ENCODE measurements around the gene AXDND1. TPM values are rescaled to one million over a fixed set of nuclear protein-coding genes. Genes with fewer than 3 reads are reported as not detected.
"Not testable (repeated sequence)": the region's sequence is repeated elsewhere in the genome, so short reads cannot be mapped to it uniquely, and the experiment has no call there.

AXDND1 gene
- polyA plus RNA-seq, 2 donors: not detected

- not testable (repeated sequence) for H3K4me1 ChIP-seq (ENCODE audit: control insufficient read depth in 2 of 2, insufficient read depth in 2 of 2, low read length in 1 of 2); H3K27me3 ChIP-seq (ENCODE audit: control insufficient read depth in 1 of 2, insufficient read depth in 2 of 2, low read length in 2 of 2); H3K9me3 ChIP-seq (ENCODE audit: control insufficient read depth in 2 of 2, insufficient read depth in 1 of 2, low read depth in 1 of 2, low read length in 1 of 2); H3K36me3 ChIP-seq (ENCODE audit: control insufficient read depth in 2 of 2, insufficient read depth in 2 of 2, low read length in 1 of 2); H3K27ac ChIP-seq (ENCODE audit: low read depth in 2 of 2, low read length in 1 of 2); H3K4me3 ChIP-seq (ENCODE audit: low read depth in 1 of 2, low read length in 2 of 2)
- WGBS, 2 donors: 70 to 83% methylated on average over 1 of the region's 3 CpGs
Measured at GRCh38 chr1:179417760-179418159, 52.0 kb downstream of the AXDND1 start.

- H3K27ac ChIP-seq (ENCODE audit: low read depth in 2 of 2, low read length in 1 of 2); H3K27me3 ChIP-seq (ENCODE audit: control insufficient read depth in 1 of 2, insufficient read depth in 2 of 2, low read length in 2 of 2); H3K4me1 ChIP-seq (ENCODE audit: control insufficient read depth in 2 of 2, insufficient read depth in 2 of 2, low read length in 1 of 2); H3K9me3 ChIP-seq (ENCODE audit: control insufficient read depth in 2 of 2, insufficient read depth in 1 of 2, low read depth in 1 of 2, low read length in 1 of 2); H3K4me3 ChIP-seq (ENCODE audit: low read depth in 1 of 2, low read length in 2 of 2); H3K36me3 ChIP-seq (ENCODE audit: control insufficient read depth in 2 of 2, insufficient read depth in 2 of 2, low read length in 1 of 2): not testable (repeated sequence)
- WGBS, 2 donors: 92 to 95% methylated on average over 13 to 25 of the region's 32 CpGs
Measured at GRCh38 chr1:179418706-179419105, 52.9 kb downstream of the AXDND1 start.

- Histone ChIP-seq H3K36me3 (ENCODE audit: control insufficient read depth in 2 of 2, insufficient read depth in 2 of 2, low read length in 1 of 2) (no peaks in the 10 kb centered on the region), H3K9me3 (ENCODE audit: control insufficient read depth in 2 of 2, insufficient read depth in 1 of 2, low read depth in 1 of 2, low read length in 1 of 2) (no peaks in the 10 kb centered on the region), H3K4me1 (ENCODE audit: control insufficient read depth in 2 of 2, insufficient read depth in 2 of 2, low read length in 1 of 2) (no peaks in the 10 kb centered on the region), H3K27me3 (ENCODE audit: control insufficient read depth in 1 of 2, insufficient read depth in 2 of 2, low read length in 2 of 2) (no peaks in the 10 kb centered on the region), H3K4me3 (ENCODE audit: low read depth in 1 of 2, low read length in 2 of 2) (no peak overlapping the region), H3K27ac (ENCODE audit: low read depth in 2 of 2, low read length in 1 of 2) (no peak overlapping the region)
- WGBS, 2 donors: 96 to 97% methylated on average over 2 of the region's 2 CpGs
Measured at GRCh38 chr1:179424610-179425009, 58.8 kb downstream of the AXDND1 start.

GRCh38 chr1:179425186-179425585 is 59.4 kb downstream of the AXDND1 start:
- Histone ChIP-seq H3K9me3 (ENCODE audit: control insufficient read depth in 2 of 2, insufficient read depth in 1 of 2, low read depth in 1 of 2, low read length in 1 of 2) (no peaks in the 10 kb centered on the region), H3K36me3 (ENCODE audit: control insufficient read depth in 2 of 2, insufficient read depth in 2 of 2, low read length in 1 of 2) (no peaks in the 10 kb centered on the region), H3K27me3 (ENCODE audit: control insufficient read depth in 1 of 2, insufficient read depth in 2 of 2, low read length in 2 of 2) (no peaks in the 10 kb centered on the region), H3K4me1 (ENCODE audit: control insufficient read depth in 2 of 2, insufficient read depth in 2 of 2, low read length in 1 of 2) (no peaks in the 10 kb centered on the region), H3K27ac (ENCODE audit: low read depth in 2 of 2, low read length in 1 of 2) (no peak overlapping the region), H3K4me3 (ENCODE audit: low read depth in 1 of 2, low read length in 2 of 2) (no peak overlapping the region)

GRCh38 chr1:179437171-179437570 is 71.4 kb downstream of the AXDND1 start:
- Histone ChIP-seq H3K27me3 (ENCODE audit: control insufficient read depth in 1 of 2, insufficient read depth in 2 of 2, low read length in 2 of 2) (no peaks in the 10 kb centered on the region), H3K4me3 (ENCODE audit: low read depth in 1 of 2, low read length in 2 of 2) (no peak overlapping the region), H3K9me3 (ENCODE audit: control insufficient read depth in 2 of 2, insufficient read depth in 1 of 2, low read depth in 1 of 2, low read length in 1 of 2) (peaks cover 0 to 5% of the 10 kb centered on the region in 2 donors), H3K36me3 (ENCODE audit: control insufficient read depth in 2 of 2, insufficient read depth in 2 of 2, low read length in 1 of 2) (no peaks in the 10 kb centered on the region), H3K27ac (ENCODE audit: low read depth in 2 of 2, low read length in 1 of 2) (no peak overlapping the region), H3K4me1 (ENCODE audit: control insufficient read depth in 2 of 2, insufficient read depth in 2 of 2, low read length in 1 of 2) (no peaks in the 10 kb centered on the region)
- WGBS, 2 donors: 73 to 83% methylated on average over 7 of the region's 7 CpGs

GRCh38 chr1:179439646-179440045 is 73.9 kb downstream of the AXDND1 start:
- not testable (repeated sequence) for H3K4me1 ChIP-seq (ENCODE audit: control insufficient read depth in 2 of 2, insufficient read depth in 2 of 2, low read length in 1 of 2); H3K36me3 ChIP-seq (ENCODE audit: control insufficient read depth in 2 of 2, insufficient read depth in 2 of 2, low read length in 1 of 2); H3K9me3 ChIP-seq (ENCODE audit: control insufficient read depth in 2 of 2, insufficient read depth in 1 of 2, low read depth in 1 of 2, low read length in 1 of 2); H3K27ac ChIP-seq (ENCODE audit: low read depth in 2 of 2, low read length in 1 of 2); H3K4me3 ChIP-seq (ENCODE audit: low read depth in 1 of 2, low read length in 2 of 2); H3K27me3 ChIP-seq (ENCODE audit: control insufficient read depth in 1 of 2, insufficient read depth in 2 of 2, low read length in 2 of 2)
- WGBS, 2 donors: 85 to 86% methylated on average over 9 of the region's 9 CpGs

- not testable (repeated sequence) for H3K4me3 ChIP-seq (ENCODE audit: low read depth in 1 of 2, low read length in 2 of 2); H3K27ac ChIP-seq (ENCODE audit: low read depth in 2 of 2, low read length in 1 of 2); H3K9me3 ChIP-seq (ENCODE audit: control insufficient read depth in 2 of 2, insufficient read depth in 1 of 2, low read depth in 1 of 2, low read length in 1 of 2); H3K4me1 ChIP-seq (ENCODE audit: control insufficient read depth in 2 of 2, insufficient read depth in 2 of 2, low read length in 1 of 2); H3K36me3 ChIP-seq (ENCODE audit: control insufficient read depth in 2 of 2, insufficient read depth in 2 of 2, low read length in 1 of 2); H3K27me3 ChIP-seq (ENCODE audit: control insufficient read depth in 1 of 2, insufficient read depth in 2 of 2, low read length in 2 of 2)
- 75 to 79% methylated on average over 2 of the region's 2 CpGs for WGBS, 2 donors
Measured at GRCh38 chr1:179440301-179440700, 74.5 kb downstream of the AXDND1 start.

GRCh38 chr1:179440971-179441370 is 75.2 kb downstream of the AXDND1 start:
- Histone ChIP-seq H3K36me3 (ENCODE audit: control insufficient read depth in 2 of 2, insufficient read depth in 2 of 2, low read length in 1 of 2) (no peaks in the 10 kb centered on the region), H3K9me3 (ENCODE audit: control insufficient read depth in 2 of 2, insufficient read depth in 1 of 2, low read depth in 1 of 2, low read length in 1 of 2) (peaks cover 0 to 5% of the 10 kb centered on the region in 2 donors), H3K27me3 (ENCODE audit: control insufficient read depth in 1 of 2, insufficient read depth in 2 of 2, low read length in 2 of 2) (no peaks in the 10 kb centered on the region), H3K27ac (ENCODE audit: low read depth in 2 of 2, low read length in 1 of 2) (no peak overlapping the region), H3K4me1 (ENCODE audit: control insufficient read depth in 2 of 2, insufficient read depth in 2 of 2, low read length in 1 of 2) (no peaks in the 10 kb centered on the region), H3K4me3 (ENCODE audit: low read depth in 1 of 2, low read length in 2 of 2) (no peak overlapping the region)
- WGBS, 2 donors: 69 to 74% methylated on average over 7 of the region's 7 CpGs

GRCh38 chr1:179441501-179441900 is 75.7 kb downstream of the AXDND1 start:
- H3K27ac ChIP-seq (ENCODE audit: low read depth in 2 of 2, low read length in 1 of 2): no peak overlapping the region
- WGBS, 2 donors: 75 to 81% methylated on average over 6 of the region's 6 CpGs
- H3K4me3 ChIP-seq (ENCODE audit: low read depth in 1 of 2, low read length in 2 of 2): no peak overlapping the region
- no peaks in the 10 kb centered on the region for H3K4me1 ChIP-seq (ENCODE audit: control insufficient read depth in 2 of 2, insufficient read depth in 2 of 2, low read length in 1 of 2)
- H3K9me3 ChIP-seq (ENCODE audit: control insufficient read depth in 2 of 2, insufficient read depth in 1 of 2, low read depth in 1 of 2, low read length in 1 of 2): peaks cover 0 to 3% of the 10 kb centered on the region in 2 donors
- H3K27me3 ChIP-seq (ENCODE audit: control insufficient read depth in 1 of 2, insufficient read depth in 2 of 2, low read length in 2 of 2): no peaks in the 10 kb centered on the region
- no peaks in the 10 kb centered on the region for H3K36me3 ChIP-seq (ENCODE audit: control insufficient read depth in 2 of 2, insufficient read depth in 2 of 2, low read length in 1 of 2)

GRCh38 chr1:179442846-179443245 is 77.1 kb downstream of the AXDND1 start:
- not testable (repeated sequence) for H3K27ac ChIP-seq (ENCODE audit: low read depth in 2 of 2, low read length in 1 of 2); H3K4me1 ChIP-seq (ENCODE audit: control insufficient read depth in 2 of 2, insufficient read depth in 2 of 2, low read length in 1 of 2); H3K36me3 ChIP-seq (ENCODE audit: control insufficient read depth in 2 of 2, insufficient read depth in 2 of 2, low read length in 1 of 2); H3K9me3 ChIP-seq (ENCODE audit: control insufficient read depth in 2 of 2, insufficient read depth in 1 of 2, low read depth in 1 of 2, low read length in 1 of 2); H3K27me3 ChIP-seq (ENCODE audit: control insufficient read depth in 1 of 2, insufficient read depth in 2 of 2, low read length in 2 of 2); H3K4me3 ChIP-seq (ENCODE audit: low read depth in 1 of 2, low read length in 2 of 2)
- 82 to 84% methylated on average over 10 of the region's 10 CpGs for WGBS, 2 donors
